Stimulated activated naive B cell treated with anti-CD40 and anti-IgM and Interleukin-4, amounts not matched to agents 10 μg/mL and 1 μg/mL and 100 μg/mL, for 72 hours (primary cell): ENCODE results near the gene TRUB1.
A peak's percentile ranks its signal among the peaks of the same experiment; 100 is the strongest.

Source experiments
- ATAC-seq, 2 donors: fragments of 150-1000 bp; cut with Tn5 transposase; replicated peaks; 2 replicates each; pipeline ENCODE4 v1.10.0; 2021; ENCODE audit warnings: moderate library complexity in 1 of 2
- DNase-seq: peaks from one replicate; pipeline ENCODE4 v3.0.0; 2021
- H3K27ac Mint-ChIP-seq: one replicate; pipeline ENCODE4 v1.8.0; 2022; ENCODE audit warnings: mild to moderate bottlenecking, mixed read lengths
- H3K27me3 Mint-ChIP-seq, 2 donors: one replicate each; pipeline ENCODE4 v1.8.0; 2022; ENCODE audit warnings: mixed read lengths in 2 of 2
- H3K36me3 Mint-ChIP-seq, 2 donors: one replicate each; pipeline ENCODE4 v1.8.0; 2022; ENCODE audit warnings: mixed read lengths in 2 of 2, mild to moderate bottlenecking in 1 of 2
- H3K4me1 Mint-ChIP-seq, 2 donors: one replicate each; pipeline ENCODE4 v1.8.0; 2022; ENCODE audit warnings: mixed read lengths in 2 of 2, mild to moderate bottlenecking in 1 of 2
- H3K4me3 Mint-ChIP-seq, 2 donors: one replicate each; pipeline ENCODE4 v1.8.0; 2022; ENCODE audit warnings: mild to moderate bottlenecking in 2 of 2, mixed read lengths in 2 of 2, moderate library complexity in 1 of 2
- H3K9me3 Mint-ChIP-seq, 2 donors: one replicate each; pipeline ENCODE4 v1.8.0; 2022; ENCODE audit warnings: mixed read lengths in 2 of 2, mild to moderate bottlenecking in 1 of 2

Gene TRUB1

DNA sequence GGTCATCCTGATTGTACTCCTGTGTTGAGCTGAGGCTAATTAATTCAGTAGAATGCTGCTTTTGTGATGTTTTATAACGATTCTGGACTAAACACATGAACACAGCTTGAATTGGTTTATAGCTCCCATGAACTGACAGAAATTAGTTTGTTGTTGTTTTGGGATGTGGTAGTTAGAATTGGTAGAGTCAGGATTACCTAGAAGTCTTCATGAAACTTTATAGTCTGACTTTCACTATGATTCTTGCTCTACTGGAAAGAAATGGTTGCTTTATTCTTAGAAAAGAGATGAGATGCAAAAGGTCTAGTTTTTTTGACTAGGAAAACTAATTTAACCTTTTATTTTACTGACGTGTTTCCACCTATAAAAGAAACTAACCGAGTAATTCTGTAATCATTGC lies 23.4 kb upstream of the TRUB1 start:
- no peak overlapping the region for H3K27ac Mint-ChIP-seq
- no peak overlapping the region for H3K4me3 Mint-ChIP-seq
- H3K9me3 Mint-ChIP-seq, result no peaks in the 10 kb centered on the region
- DNase-seq (no peak), ATAC-seq (no peak)
- H3K4me1 Mint-ChIP-seq, result no peaks in the 10 kb centered on the region
- no peaks in the 10 kb centered on the region for H3K36me3 Mint-ChIP-seq
- H3K27me3 Mint-ChIP-seq, result no peaks in the 10 kb centered on the region

DNA sequence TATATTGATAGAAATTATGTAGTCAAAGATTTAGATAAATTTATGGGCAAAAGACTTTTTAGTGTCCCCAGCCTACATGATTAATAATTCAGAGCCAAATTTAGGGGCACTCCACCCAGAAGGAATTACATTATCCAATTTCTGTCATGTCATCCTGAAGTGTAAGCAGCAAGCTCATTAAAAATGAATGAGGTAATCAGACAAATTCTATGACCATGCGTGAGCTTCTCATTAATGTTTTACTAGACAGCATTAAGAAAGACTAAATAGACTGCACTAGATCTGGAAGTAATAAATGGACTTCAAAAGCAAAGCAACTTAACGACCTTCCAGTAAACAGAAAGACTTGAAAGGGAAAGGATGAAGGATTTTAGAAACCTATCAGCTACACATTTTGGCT lies 22.7 kb upstream of the TRUB1 start:
- Mint-ChIP-seq H3K4me3 (no peak overlapping the region), H3K9me3 (no peaks in the 10 kb centered on the region), H3K36me3 (no peaks in the 10 kb centered on the region), H3K4me1 (no peaks in the 10 kb centered on the region), H3K27ac (no peak overlapping the region), H3K27me3 (no peaks in the 10 kb centered on the region)
- no peak for DNase-seq
- no peak for ATAC-seq

DNA sequence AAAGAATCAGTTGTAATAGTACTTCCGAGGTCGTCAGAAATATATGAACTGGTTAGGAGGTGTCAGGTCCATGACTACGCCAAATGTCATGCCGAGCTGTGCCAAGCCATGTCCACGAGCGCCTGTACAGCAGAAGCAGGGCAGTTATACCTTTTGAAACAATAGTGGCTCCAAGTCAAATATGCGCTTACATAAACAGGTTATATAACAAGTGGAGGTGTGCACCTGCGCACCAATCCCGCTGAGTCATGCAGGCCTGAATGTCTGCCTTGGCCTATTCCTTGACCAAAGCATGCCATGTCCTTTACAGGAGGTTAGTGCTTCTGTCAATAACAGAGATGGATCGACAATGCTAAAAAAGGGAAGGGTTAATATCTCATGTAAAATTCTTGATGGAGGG lies 21.3 kb upstream of the TRUB1 start:
- ATAC-seq, result no peak

DNA sequence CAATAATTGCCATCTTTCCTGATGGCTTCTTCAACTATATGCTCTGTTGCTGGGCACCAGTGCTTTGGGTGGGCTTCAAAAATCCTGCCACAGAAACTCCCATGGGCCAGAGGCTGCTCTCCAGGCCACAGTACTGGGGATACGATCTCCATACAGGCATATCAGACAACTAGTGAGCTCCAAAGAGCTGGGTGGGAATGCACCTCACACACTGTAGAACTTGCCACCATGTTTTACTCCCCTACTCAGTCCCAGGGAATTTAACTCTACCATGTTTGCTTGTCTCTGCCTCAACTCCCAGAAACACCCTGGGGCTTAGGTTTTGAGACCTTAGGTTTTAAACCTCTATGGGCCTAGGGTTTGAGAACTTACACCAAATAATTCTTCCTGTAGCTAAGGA lies 20.5 kb upstream of the TRUB1 start:
- Mint-ChIP-seq H3K4me3 (no peak overlapping the region), H3K27me3 (no peaks in the 10 kb centered on the region), H3K4me1 (no peaks in the 10 kb centered on the region), H3K27ac (no peak overlapping the region), H3K36me3 (no peaks in the 10 kb centered on the region), H3K9me3 (no peaks in the 10 kb centered on the region)
- DNase-seq (no peak), ATAC-seq (no peak)

More for the DNA sequence above, 21.3 kb upstream of the TRUB1 start:
- H3K27ac Mint-ChIP-seq, result no peak overlapping the region
- H3K4me3 Mint-ChIP-seq, result no peak overlapping the region
- no peaks in the 10 kb centered on the region for H3K9me3 Mint-ChIP-seq
- no peak for DNase-seq
- no peaks in the 10 kb centered on the region for H3K4me1 Mint-ChIP-seq
- no peaks in the 10 kb centered on the region for H3K36me3 Mint-ChIP-seq
- no peaks in the 10 kb centered on the region for H3K27me3 Mint-ChIP-seq

GRCh38 chr10:114917927-114918672 lies 19.9 kb upstream of the TRUB1 start:
- H3K27me3 Mint-ChIP-seq, result no peaks in the 10 kb centered on the region
- H3K27ac Mint-ChIP-seq, result no peak overlapping the region

DNA sequence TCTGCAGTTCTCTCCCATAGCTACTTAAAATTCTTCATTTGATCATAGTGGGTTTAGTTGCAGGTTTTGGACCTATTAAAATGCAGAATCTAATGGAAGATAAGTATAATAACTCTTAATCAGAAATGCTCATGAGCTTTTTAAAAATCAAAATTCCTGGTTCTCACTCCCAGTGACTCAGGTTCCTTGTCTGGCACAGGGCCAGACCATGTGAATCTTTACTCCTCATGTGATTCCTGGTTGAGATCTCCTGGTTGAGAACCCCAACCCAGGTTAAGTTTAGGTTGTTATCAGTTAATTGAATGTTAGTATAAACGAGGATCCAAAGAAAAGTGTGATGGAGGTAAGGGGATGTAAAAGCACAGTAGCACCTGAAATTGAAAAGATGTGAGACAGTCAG lies 17.5 kb upstream of the TRUB1 start:
- H3K36me3 Mint-ChIP-seq, result peaks cover 3 to 5% of the 10 kb centered on the region in 2 donors
- H3K27me3 Mint-ChIP-seq, result peaks cover 0 to 3% of the 10 kb centered on the region in 2 donors
- H3K4me3 Mint-ChIP-seq, result no peak overlapping the region
- H3K27ac Mint-ChIP-seq, result no peak overlapping the region
- H3K9me3 Mint-ChIP-seq, result peaks cover 0 to 2% of the 10 kb centered on the region in 2 donors
- ATAC-seq, result no peak
- peaks cover 3 to 4% of the 10 kb centered on the region in 2 donors for H3K4me1 Mint-ChIP-seq
- DNase-seq, result no peak

More at GRCh38 chr10:114917927-114918672, 19.9 kb upstream of the TRUB1 start:
- no peaks in the 10 kb centered on the region for H3K9me3 Mint-ChIP-seq
- ATAC-seq (no peak), DNase-seq (no peak)
- no peaks in the 10 kb centered on the region for H3K36me3 Mint-ChIP-seq
- H3K4me1 Mint-ChIP-seq, result no peaks in the 10 kb centered on the region
- no peak overlapping the region for H3K4me3 Mint-ChIP-seq

DNA sequence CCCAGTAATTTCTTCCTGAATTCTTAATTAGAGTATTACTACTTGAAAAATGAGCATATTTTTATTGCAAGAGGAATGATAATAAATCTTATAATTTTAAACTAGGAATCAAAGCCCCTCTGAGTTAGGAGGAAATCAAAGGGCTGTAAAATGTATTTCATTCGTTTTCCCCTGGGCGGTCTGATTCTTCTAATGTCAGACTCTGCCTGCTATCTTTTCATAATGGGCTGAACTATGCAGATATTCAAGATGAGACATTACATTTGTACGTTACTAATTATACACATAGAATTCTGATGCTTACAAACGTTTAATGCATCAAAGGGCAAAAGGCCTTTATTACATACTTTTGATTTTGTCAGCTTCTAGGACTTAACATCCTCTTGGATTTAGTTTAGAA lies 16.0 kb upstream of the TRUB1 start:
- Mint-ChIP-seq H3K4me1 (peaks cover 8 to 12% of the 10 kb centered on the region in 2 donors), H3K27ac (no peak overlapping the region), H3K27me3 (peaks cover 0 to 3% of the 10 kb centered on the region in 2 donors), H3K9me3 (peaks cover 0 to 2% of the 10 kb centered on the region in 2 donors), H3K36me3 (peaks cover 3 to 5% of the 10 kb centered on the region in 2 donors), H3K4me3 (no peak overlapping the region)
- DNase-seq (no peak), ATAC-seq (no peak)

GRCh38 chr10:114923551-114923950 lies 14.4 kb upstream of the TRUB1 start:
- H3K4me3 Mint-ChIP-seq, result no peak overlapping the region
- peaks cover 3 to 5% of the 10 kb centered on the region in 2 donors for H3K36me3 Mint-ChIP-seq
- H3K9me3 Mint-ChIP-seq, result peaks cover 0 to 2% of the 10 kb centered on the region in 2 donors
- ATAC-seq, result no peak
- H3K27me3 Mint-ChIP-seq, result peaks cover 0 to 3% of the 10 kb centered on the region in 2 donors
- H3K4me1 Mint-ChIP-seq, result peaks cover 8 to 12% of the 10 kb centered on the region in 2 donors
- H3K27ac Mint-ChIP-seq, result no peak overlapping the region
- no peak for DNase-seq

DNA sequence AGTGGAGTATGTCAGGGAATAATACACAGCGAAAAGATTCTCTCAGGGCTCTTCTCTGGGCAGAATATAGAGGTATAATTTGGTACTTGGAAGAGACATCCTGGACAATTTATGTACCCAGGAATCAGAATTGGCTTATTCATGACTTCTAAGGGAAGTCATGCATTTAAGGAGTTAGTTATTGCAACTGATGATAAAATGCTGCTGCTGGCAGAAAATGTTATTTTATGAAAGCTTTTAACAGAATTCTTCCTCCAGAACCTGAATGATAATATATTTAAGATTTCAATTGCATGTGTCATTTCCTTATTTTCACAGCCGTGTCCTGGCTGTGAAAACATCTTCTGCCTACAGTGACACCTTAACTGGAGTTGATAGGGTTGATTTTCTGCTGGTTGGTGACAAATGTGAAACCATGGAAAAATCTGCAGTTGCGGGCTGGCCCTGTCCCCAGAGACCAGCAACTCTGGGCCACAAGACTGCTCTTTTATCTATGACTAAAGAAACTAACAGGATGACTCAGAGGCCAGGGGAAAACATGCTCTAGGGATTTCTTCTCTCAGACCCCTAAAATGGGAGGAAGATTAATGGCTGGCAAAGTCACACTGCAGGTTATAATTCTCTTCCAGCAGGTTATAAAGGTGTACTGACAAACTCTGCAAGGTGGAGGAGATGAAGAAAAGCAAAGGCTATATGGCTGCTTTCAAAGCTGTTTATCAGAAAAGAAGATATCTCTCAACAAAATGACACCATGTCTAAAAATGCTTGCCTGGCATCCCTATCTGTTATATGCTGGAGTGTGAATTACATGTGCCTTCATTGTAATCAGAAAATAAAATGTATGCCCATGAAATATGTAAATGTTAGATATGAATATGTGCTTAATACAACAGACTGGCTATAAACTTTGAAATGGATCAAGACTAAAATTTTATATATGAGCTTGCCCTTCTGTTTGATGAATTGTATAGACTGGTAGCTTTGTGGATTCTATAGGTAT lies 12.1 kb upstream of the TRUB1 start:
- H3K27me3 Mint-ChIP-seq, result peaks cover 0 to 3% of the 10 kb centered on the region in 2 donors
- DNase-seq (peak; percentile 71), ATAC-seq (peak; percentile 96 to 98)
- H3K4me3 Mint-ChIP-seq, result peak overlapping the region in 1 of 2 donors; percentile 29
- peaks cover 1 to 4% of the 10 kb centered on the region in 2 donors for H3K9me3 Mint-ChIP-seq
- H3K27ac Mint-ChIP-seq, result no peak overlapping the region
- H3K36me3 Mint-ChIP-seq, result peaks cover 5 to 6% of the 10 kb centered on the region in 2 donors
- peaks cover 9 to 22% of the 10 kb centered on the region in 2 donors for H3K4me1 Mint-ChIP-seq

- H3K4me1 Mint-ChIP-seq, result peaks cover 10 to 25% of the 10 kb centered on the region in 2 donors
- DNase-seq, result no peak
- no peak overlapping the region for H3K27ac Mint-ChIP-seq
- no peak overlapping the region for H3K4me3 Mint-ChIP-seq
- peaks cover 0 to 2% of the 10 kb centered on the region in 2 donors for H3K27me3 Mint-ChIP-seq
- H3K36me3 Mint-ChIP-seq, result peaks cover 5% of the 10 kb centered on the region in 2 donors
- ATAC-seq, result no peak
- peaks cover 4 to 9% of the 10 kb centered on the region in 2 donors for H3K9me3 Mint-ChIP-seq
These were observed 9.2 kb upstream of the TRUB1 start for GRCh38 chr10:114928818-114929217.

DNA sequence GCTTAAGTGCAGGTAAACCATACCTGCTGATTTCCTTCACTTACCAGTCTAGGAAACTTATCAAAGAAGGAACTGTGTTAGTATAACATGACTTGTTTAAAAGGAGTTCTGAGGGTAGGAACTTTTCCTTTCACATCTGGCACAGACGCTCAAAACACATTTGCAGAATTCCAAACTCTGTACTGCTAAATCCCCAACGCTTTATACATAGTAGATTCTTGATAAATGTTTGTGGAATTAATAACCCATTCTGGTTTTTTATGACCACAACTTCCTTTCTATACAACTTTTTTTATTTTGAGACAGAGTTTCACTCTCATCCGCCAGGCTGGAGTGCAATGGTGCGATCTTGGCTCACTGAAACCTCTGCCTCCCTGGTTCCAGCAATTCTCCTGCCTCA lies 7.7 kb upstream of the TRUB1 start:
- peaks cover 4 to 8% of the 10 kb centered on the region in 2 donors for H3K9me3 Mint-ChIP-seq
- no peaks in the 10 kb centered on the region for H3K27me3 Mint-ChIP-seq
- H3K27ac Mint-ChIP-seq, result no peak overlapping the region
- H3K4me3 Mint-ChIP-seq, result no peak overlapping the region
- ATAC-seq, result no peak
- H3K36me3 Mint-ChIP-seq, result peaks cover 3 to 4% of the 10 kb centered on the region in 2 donors
- no peak for DNase-seq
- peaks cover 8 to 23% of the 10 kb centered on the region in 2 donors for H3K4me1 Mint-ChIP-seq

DNA sequence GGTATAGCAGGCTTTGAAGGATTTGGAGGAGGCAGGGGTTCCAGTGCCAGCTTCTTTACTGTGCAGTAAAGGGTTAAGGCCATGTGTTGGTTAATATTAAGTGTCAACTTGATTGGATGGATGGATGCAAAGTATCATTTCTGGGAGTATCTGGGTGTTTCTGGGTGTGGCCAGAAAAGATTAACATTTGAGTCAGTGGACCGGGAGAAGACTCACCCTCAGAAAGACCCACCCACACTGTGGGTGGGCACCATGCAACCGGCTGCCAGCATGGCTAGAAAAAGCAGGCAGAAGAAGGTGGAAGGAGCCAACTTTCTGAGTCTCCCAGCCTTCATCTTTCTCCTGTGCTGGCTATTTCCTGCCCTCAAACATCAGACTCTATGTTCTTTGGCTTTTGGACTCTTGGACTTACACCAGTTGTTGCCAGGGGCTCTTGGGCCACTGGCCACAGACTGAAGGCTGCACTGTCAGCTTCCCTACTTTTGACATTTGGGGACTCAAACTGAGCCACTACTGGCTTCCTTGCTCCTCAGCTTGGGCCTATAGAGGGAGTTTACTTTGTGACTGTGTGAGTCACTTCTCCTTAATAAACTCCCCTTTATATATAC lies 6.8 kb upstream of the TRUB1 start:
- Mint-ChIP-seq H3K27me3 (no peaks in the 10 kb centered on the region), H3K36me3 (peaks cover 3 to 4% of the 10 kb centered on the region in 2 donors), H3K9me3 (peaks cover 4 to 8% of the 10 kb centered on the region in 2 donors), H3K4me1 (peaks cover 4 to 14% of the 10 kb centered on the region in 2 donors), H3K4me3 (no peak overlapping the region), H3K27ac (no peak overlapping the region)
- ATAC-seq (no peak), DNase-seq (no peak)

DNA sequence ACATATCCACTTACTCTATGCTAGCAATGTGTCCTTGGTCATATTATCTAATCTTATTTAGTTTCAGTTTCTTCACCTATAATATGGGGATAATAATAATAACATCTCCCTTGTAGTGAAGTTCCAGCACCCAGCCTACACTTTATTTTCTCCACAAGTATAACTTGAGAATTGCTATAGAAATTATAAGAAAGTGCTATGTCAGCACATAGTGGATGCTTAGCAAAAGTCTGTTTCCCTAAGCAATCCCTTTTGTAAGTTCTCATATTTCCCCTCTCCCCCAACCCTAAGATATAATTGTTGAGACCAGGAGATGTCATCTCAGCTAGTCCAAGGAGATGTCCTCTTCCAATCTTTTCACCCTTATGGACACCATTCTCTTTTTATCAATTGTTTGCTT lies 5.8 kb upstream of the TRUB1 start:
- no peaks in the 10 kb centered on the region for H3K27me3 Mint-ChIP-seq
- peaks cover 3 to 4% of the 10 kb centered on the region in 2 donors for H3K36me3 Mint-ChIP-seq
- ATAC-seq (no peak), DNase-seq (no peak)
- H3K4me1 Mint-ChIP-seq, result peaks cover 4 to 14% of the 10 kb centered on the region in 2 donors
- H3K27ac Mint-ChIP-seq, result no peak overlapping the region
- H3K4me3 Mint-ChIP-seq, result no peak overlapping the region
- H3K9me3 Mint-ChIP-seq, result peaks cover 4 to 8% of the 10 kb centered on the region in 2 donors

GRCh38 chr10:114932945-114933344 lies 5.0 kb upstream of the TRUB1 start:
- no peaks in the 10 kb centered on the region for H3K27me3 Mint-ChIP-seq
- DNase-seq (no peak), ATAC-seq (no peak)
- peaks cover 3 to 4% of the 10 kb centered on the region in 2 donors for H3K36me3 Mint-ChIP-seq
- no peak overlapping the region for H3K27ac Mint-ChIP-seq
- no peak overlapping the region for H3K4me3 Mint-ChIP-seq
- H3K9me3 Mint-ChIP-seq, result peaks cover 4 to 8% of the 10 kb centered on the region in 2 donors
- H3K4me1 Mint-ChIP-seq, result peaks cover 4 to 14% of the 10 kb centered on the region in 2 donors
